Measurements from ENCODE around the gene RECK. TPM values are rescaled to one million over a fixed set of nuclear protein-coding genes. Genes with fewer than 3 reads are reported as not detected.

RECK gene
- total RNA-seq, 1 donor from 2014 or later, result 12.0 TPM

GRCh38 chr9:36138901-36139300 lies 102.2 kb downstream of the RECK start:
- DNase-seq (ENCODE audit: low spot score), result no peak

GRCh38 chr9:36140086-36141084 lies 103.7 kb downstream of the RECK start:
- DNase-seq (ENCODE audit: low spot score), result no peak

- peak; percentile 79 for DNase-seq (ENCODE audit: low spot score)
Observed at GRCh38 chr9:36141288-36141687, 104.6 kb downstream of the RECK start.

- no peak for DNase-seq (ENCODE audit: low spot score)
Observed at GRCh38 chr9:36141761-36142160, 105.0 kb downstream of the RECK start.

GRCh38 chr9:36142510-36143244 lies 106.0 kb downstream of the RECK start:
- peak; percentile 61 for DNase-seq (ENCODE audit: low spot score)

GRCh38 chr9:36143245-36143641 lies 106.5 kb downstream of the RECK start:
- no peak for DNase-seq (ENCODE audit: low spot score)

GRCh38 chr9:36144309-36145232 lies 107.9 kb downstream of the RECK start:
- no peak for DNase-seq (ENCODE audit: low spot score)

- no peak for DNase-seq (ENCODE audit: low spot score)
Observed at GRCh38 chr9:36145970-36146369, 109.3 kb downstream of the RECK start.

GRCh38 chr9:36146651-36147050 lies 109.9 kb downstream of the RECK start:
- DNase-seq (ENCODE audit: low spot score), result peak; percentile 85

GRCh38 chr9:36147441-36148175 lies 110.9 kb downstream of the RECK start:
- DNase-seq (ENCODE audit: low spot score), result no peak

GRCh38 chr9:36148311-36149051 lies 111.8 kb downstream of the RECK start:
- DNase-seq (ENCODE audit: low spot score), result peak; percentile 98

GRCh38 chr9:36149197-36149596 lies 112.5 kb downstream of the RECK start:
- DNase-seq (ENCODE audit: low spot score), result peak; percentile 87

- DNase-seq (ENCODE audit: low spot score), result no peak
Observed at GRCh38 chr9:36150574-36151315, 114.0 kb downstream of the RECK start.

GRCh38 chr9:36151316-36152210 lies 114.8 kb downstream of the RECK start:
- DNase-seq (ENCODE audit: low spot score), result peak; percentile 36

- no peak for DNase-seq (ENCODE audit: low spot score)
Observed at GRCh38 chr9:36152741-36153438, 116.2 kb downstream of the RECK start.

- DNase-seq (ENCODE audit: low spot score), result no peak
Observed at GRCh38 chr9:36153746-36154145, 117.0 kb downstream of the RECK start.

GRCh38 chr9:36154331-36154952 lies 117.7 kb downstream of the RECK start:
- DNase-seq (ENCODE audit: low spot score), result peak; percentile 75

Data from umbilical cord (tissue), 2 donors.